Neural crest cell (in vitro differentiated cells): ENCODE results near the gene ANGEL2. TPM values are rescaled to one million over a fixed set of nuclear protein-coding genes. Genes with fewer than 3 reads are reported as not detected.
A peak's percentile ranks its signal among the peaks of the same experiment; 100 is the strongest.

Experiments
- DNase-seq: peaks from one replicate; pipeline ENCODE4 v3.0.0; 2021; ENCODE audit warnings: low read depth, mixed read lengths, low spot score
- H3K27ac Mint-ChIP-seq: one replicate; pipeline ENCODE4 v1.8.0; 2021; ENCODE audit warnings: mild to moderate bottlenecking, mixed read lengths; ENCODE audit not compliant: unreplicated experiment
- H3K27me3 Mint-ChIP-seq: 2 replicates; pipeline ENCODE4 v1.8.0; 2021; ENCODE audit warnings: low read depth, mild to moderate bottlenecking, mixed read lengths
- H3K36me3 Mint-ChIP-seq: 2 replicates; pipeline ENCODE4 v1.8.0; 2021; ENCODE audit warnings: low read depth, mild to moderate bottlenecking, mixed read lengths
- H3K4me1 Mint-ChIP-seq: 2 replicates; pipeline ENCODE4 v1.8.0; 2021; ENCODE audit warnings: mixed read lengths
- H3K4me3 Mint-ChIP-seq: one replicate; pipeline ENCODE4 v1.8.0; 2021; ENCODE audit warnings: mild to moderate bottlenecking, mixed read lengths
- H3K9me3 Mint-ChIP-seq: 2 replicates; pipeline ENCODE4 v1.8.0; 2021; ENCODE audit warnings: mixed read lengths
- total RNA-seq: library from RNA; stranded (reverse); gene quantifications from 2 replicates; pipeline ENCODE4 v1.2.1, GENCODE V29; 2021
- TF ChIP-seq, protein P1 (sequence below): fragments of 200-600 bp; sonication (generic); conservative IDR thresholded peaks from 2 replicates; pipeline ENCODE4 v1.5.0; 2021; ENCODE audit warnings: antibody characterized with exemption, mild to moderate bottlenecking

The ANGEL2 gene
- total RNA-seq, 1 donor from 2014 or later, result 49.0 TPM

DNA sequence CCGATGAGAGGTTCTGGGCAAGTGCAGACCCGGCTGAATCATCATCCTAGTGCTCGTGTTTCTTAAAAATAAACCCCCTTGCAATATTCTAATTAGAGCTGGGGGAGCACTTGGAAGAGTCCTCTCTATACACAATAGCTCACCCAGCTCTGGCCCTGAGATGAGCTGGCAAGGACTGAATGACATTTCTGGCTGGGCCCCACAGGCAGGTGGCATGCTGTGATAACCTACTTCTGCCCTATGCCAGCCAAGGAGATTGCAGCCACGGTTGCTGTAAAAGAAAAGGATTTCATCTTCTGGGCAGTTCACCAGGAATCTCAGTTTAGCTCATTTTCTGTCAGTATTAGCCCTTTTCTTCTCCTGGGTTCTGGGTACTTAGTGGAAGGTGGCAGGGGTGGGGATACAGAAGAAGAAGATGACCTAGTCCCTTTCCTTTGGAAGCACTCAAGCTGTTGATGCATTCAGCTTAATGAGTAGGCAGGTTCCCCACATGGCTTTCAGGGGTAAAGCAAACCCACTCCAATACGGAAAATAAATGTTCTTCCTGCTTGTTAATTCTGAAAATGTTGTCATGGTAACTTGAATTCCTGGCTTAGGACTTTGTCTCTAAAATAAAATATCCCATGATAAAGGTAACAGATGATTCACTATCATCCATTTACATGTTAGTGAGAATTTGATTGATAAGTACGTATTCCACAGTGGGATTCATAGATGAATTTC is 33.1 kb downstream of the ANGEL2 start:
- Mint-ChIP-seq H3K27ac (no peak overlapping the region), H3K27me3 (no peaks in the 10 kb centered on the region), H3K9me3 (no peaks in the 10 kb centered on the region), H3K4me1 (peaks cover 8% of the 10 kb centered on the region), H3K36me3 (peaks cover 6% of the 10 kb centered on the region), H3K4me3 (no peak overlapping the region)
- no peak for DNase-seq
- TF ChIP-seq, protein P1, sequence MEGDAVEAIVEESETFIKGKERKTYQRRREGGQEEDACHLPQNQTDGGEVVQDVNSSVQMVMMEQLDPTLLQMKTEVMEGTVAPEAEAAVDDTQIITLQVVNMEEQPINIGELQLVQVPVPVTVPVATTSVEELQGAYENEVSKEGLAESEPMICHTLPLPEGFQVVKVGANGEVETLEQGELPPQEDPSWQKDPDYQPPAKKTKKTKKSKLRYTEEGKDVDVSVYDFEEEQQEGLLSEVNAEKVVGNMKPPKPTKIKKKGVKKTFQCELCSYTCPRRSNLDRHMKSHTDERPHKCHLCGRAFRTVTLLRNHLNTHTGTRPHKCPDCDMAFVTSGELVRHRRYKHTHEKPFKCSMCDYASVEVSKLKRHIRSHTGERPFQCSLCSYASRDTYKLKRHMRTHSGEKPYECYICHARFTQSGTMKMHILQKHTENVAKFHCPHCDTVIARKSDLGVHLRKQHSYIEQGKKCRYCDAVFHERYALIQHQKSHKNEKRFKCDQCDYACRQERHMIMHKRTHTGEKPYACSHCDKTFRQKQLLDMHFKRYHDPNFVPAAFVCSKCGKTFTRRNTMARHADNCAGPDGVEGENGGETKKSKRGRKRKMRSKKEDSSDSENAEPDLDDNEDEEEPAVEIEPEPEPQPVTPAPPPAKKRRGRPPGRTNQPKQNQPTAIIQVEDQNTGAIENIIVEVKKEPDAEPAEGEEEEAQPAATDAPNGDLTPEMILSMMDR, result no peak

DNA sequence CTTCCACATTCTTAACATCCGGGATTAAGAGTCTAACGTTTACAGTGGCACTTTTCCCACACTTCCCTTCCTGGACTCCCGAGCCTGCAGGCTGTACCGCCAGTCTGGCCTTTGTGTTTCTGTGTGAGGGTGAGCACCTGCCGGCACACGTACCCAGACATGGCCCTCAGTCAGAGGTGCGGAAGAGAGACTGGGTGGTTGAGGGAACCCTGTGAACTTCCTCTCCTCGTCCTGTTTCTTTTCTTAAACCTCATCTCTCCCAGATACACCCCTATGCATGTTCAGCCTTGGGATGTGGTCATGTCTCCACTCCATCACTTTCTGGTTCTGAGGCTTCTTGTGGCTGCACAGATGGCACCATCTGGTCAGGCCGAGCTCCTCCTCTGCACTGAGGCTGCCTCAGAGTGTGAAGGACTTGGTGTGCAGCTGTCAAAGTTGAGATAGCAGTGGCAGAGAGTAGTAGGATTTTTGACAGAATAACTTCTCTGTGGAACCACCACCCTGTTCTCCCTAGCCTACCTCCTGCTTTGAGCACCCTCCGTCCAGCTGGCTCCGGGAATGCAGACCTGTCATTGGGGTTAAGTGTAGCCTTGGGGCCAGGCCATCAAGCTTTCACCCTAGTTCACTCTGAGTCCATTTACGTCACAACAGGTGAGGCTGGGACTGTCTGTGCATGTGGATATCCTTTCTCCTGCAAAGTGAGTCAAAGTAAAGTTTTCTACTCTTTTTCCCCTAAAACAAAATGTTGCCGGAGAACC is 33.9 kb downstream of the ANGEL2 start:
- TF ChIP-seq, protein P1, result no peak
- no peak overlapping the region for H3K27ac Mint-ChIP-seq
- H3K4me1 Mint-ChIP-seq, result peaks cover 8% of the 10 kb centered on the region
- DNase-seq, result no peak
- H3K36me3 Mint-ChIP-seq, result peaks cover 6% of the 10 kb centered on the region
- H3K9me3 Mint-ChIP-seq, result no peaks in the 10 kb centered on the region
- H3K4me3 Mint-ChIP-seq, result no peak overlapping the region
- H3K27me3 Mint-ChIP-seq, result no peaks in the 10 kb centered on the region

DNA sequence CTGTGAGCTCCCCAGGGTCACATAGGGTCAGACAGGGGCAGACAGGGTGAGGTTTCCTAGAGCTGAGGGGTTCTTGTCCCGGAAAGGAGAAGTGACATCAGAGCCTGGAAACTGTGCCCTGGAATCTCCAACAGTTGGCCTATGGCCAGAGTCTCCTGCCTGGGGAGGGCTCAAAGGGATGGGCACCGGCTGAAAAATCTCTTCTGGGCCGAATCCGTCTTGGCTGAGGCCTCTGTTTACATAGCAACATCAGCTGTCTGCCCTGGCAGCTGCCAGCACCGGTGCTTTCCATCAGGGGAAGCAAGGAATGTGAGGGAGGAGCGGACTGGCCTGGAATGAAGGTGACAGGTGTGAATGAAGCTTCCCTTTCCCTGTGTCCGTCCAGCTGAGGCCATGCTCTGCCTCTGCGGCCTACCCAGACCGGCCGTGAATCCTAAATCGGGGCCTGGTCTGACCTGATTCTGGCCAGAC is 34.6 kb downstream of the ANGEL2 start:
- Mint-ChIP-seq H3K4me1 (peaks cover 8% of the 10 kb centered on the region), H3K27me3 (no peaks in the 10 kb centered on the region), H3K27ac (peak overlapping the region; percentile 43), H3K9me3 (no peaks in the 10 kb centered on the region), H3K36me3 (peaks cover 9% of the 10 kb centered on the region), H3K4me3 (no peak overlapping the region)
- no peak for DNase-seq
- TF ChIP-seq, protein P1, result no peak

DNA sequence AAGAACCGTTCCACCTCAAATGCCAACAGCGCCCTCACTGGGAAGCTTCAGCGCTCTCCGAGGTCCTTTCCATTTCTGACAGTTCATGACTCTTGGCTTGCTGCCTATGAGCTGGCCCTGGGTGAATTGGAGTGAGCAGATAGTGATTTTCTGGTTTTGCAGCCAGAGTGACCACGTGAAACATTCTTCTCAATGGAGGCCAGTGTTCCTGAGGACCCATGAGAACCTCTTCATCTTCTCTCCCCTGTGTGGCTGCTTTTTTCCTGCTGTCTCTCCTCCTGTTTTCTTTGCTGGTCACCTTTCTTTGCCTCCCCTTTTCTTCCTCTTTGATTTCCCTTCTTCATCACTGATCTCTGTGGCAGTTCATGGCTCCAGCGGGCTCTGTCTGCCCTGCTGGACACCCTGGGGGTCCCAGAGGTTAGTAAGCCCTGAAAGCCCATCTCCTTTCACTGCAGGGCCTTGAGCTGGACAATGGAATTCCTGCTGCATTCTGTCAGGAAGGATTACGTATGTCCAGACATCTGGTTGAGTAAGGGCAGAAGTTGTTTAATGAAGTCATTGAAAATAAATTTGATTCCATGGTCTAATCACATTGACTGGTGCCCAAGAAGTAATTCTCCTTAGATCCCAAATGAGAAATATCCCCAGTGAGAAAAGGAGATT is 35.4 kb downstream of the ANGEL2 start:
- DNase-seq, result no peak
- peak overlapping the region; percentile 55 for H3K27ac Mint-ChIP-seq

More for the DNA sequence above, 35.4 kb downstream of the ANGEL2 start:
- Mint-ChIP-seq H3K9me3 (no peaks in the 10 kb centered on the region), H3K27me3 (no peaks in the 10 kb centered on the region), H3K36me3 (peaks cover 13% of the 10 kb centered on the region), H3K4me3 (no peak overlapping the region), H3K4me1 (peaks cover 12% of the 10 kb centered on the region)
- TF ChIP-seq, protein P1, result no peak
